ENCODE data around the gene PCSK2. TPM values are rescaled to one million over a fixed set of nuclear protein-coding genes. Genes with fewer than 3 reads are reported as not detected.

PCSK2 gene, protein sequence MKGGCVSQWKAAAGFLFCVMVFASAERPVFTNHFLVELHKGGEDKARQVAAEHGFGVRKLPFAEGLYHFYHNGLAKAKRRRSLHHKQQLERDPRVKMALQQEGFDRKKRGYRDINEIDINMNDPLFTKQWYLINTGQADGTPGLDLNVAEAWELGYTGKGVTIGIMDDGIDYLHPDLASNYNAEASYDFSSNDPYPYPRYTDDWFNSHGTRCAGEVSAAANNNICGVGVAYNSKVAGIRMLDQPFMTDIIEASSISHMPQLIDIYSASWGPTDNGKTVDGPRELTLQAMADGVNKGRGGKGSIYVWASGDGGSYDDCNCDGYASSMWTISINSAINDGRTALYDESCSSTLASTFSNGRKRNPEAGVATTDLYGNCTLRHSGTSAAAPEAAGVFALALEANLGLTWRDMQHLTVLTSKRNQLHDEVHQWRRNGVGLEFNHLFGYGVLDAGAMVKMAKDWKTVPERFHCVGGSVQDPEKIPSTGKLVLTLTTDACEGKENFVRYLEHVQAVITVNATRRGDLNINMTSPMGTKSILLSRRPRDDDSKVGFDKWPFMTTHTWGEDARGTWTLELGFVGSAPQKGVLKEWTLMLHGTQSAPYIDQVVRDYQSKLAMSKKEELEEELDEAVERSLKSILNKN
- total RNA-seq, result 0.15 TPM in 1 of 2 replicates, not detected in the other

DNA sequence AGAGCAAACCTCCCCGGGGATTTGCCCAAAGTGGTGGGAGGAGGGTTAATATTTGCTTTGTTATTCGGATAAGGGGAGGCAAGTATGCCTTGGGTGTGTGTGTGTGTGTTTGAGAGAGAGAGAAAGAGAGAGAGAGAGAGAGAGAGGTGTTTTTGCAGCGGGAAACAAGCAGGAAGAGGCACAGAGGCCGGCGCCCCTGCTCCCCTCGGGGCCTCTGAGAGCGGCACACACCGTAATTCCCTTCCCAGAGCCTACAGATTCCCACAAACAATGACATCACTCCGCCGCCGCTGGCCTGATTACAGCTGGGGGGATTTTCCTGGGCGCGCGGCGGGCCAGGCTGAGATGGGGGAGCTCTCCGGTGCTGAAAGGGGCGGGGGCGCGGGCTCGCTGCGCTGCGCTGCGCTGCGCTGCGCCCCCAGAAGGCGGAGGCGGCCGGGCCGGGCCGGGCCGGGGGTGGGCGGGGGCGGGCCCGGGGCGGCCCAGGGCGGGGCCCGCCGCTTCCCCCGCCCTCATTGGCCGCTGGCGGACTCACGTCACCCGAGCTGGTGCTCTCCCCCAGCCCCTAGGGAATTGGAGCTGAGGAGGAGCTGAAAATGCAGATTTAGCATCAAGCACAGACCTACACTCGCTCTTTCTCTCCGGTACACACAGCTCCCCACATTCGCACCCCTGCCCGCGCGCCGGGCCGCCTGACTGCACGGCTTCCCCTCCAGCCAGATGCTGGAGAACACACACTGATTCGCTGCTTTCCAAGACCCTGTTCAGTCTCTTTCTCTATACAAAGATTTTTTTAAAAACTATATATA, at the start of gene PCSK2:
Gene PCSK2, plus strand, starts transcription at position 631 of the 809 bp plus-strand sequence. CDS start 266 bp downstream, outside the sequence.
- peak; percentile 38 for DNase-seq (ENCODE audit: low read depth)

DNA sequence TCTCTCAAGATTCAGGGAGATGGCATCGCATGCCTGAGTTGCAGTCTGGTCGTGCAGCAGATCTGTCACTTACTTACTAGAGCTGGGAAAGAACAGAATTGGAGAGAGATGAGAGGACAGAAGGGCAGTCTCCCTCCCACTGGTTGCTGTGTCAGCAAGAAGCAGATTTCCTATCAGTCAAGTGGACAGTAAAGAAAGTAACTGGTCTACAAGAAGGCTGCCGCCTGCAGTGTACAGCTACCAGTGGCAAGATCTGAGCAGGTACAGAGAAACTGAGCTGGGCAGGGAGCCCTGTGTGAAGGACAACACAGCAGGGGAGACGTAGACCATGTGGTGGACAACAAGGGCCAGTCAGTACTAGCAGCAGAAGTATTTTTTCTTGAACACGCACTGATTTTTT, 49.5 kb upstream of the PCSK2 start:
- DNase-seq (ENCODE audit: low read depth), result no peak

DNA sequence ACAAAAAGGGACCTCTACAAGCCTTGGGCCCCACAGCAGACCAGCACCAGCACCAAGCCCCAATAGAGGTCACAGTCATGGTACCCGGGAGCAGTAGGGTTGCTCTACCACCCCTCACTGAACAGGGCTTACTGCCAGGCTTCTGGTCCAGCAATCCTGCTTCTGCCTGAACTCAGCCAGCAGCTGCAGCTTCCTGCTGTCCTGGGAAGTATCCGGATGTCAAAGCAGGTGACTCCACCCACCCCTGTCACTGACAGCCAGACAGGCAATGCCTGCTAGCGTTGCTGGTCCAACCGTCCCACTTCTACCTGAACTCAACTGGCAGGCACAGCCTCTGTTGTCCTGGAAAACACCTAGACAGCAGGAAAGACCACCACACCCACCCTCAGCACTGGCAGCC, 47.0 kb upstream of the PCSK2 start:
- DNase-seq (ENCODE audit: low read depth), result no peak

DNA sequence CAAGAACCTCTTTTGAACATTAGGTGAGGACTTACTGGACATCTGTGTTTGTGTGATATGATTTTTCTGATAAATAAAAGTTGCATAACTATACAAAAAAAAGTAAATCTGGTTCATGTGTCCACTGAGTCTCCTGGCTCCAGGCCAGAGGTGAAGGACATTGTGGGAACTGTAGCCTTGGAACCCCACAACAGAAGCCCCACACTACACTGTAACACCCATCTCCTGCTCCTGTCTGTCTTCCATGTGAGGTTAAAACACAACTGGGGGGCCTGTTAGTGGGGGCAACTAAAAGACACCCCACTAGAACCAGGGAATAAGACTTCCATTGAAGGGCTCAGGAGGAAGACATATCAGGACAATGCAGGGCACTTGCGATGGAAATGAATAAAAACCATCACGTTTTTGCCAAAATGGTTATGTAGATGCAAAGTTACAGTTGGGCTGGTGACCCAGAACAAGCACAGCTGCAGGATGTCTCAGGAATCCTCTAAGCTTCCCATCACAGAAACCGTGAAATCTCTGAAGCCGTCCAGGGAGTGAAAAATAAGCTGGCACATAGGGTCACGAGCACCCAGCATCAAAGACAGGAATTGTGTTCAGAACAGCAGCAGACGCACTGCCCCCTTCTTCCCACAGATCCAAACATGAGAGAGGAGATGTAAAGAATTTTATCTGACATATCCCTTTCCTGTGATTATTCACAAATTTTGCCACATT, 36.7 kb upstream of the PCSK2 start:
- DNase-seq (ENCODE audit: low read depth), result no peak

DNA sequence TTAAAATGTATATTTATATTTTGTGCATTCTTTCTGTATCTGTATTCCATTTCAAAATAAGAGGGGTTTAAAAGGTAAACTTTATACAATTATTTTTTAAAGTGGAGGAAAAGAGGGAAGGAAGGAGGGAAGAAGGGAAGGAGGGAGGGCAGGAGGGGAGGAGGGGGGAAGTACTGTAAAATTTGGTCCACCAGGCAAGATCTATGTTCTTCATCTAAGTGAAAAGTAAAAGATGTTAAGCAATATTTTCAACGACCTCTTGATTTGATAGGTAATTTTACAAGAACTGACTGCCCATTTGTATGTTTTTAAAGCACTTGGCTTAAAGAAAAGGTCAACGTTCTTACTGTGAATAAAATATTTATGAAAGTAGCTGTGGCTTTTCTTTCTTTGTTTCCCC, 29.8 kb upstream of the PCSK2 start:
- no peak for DNase-seq (ENCODE audit: low read depth)

DNA sequence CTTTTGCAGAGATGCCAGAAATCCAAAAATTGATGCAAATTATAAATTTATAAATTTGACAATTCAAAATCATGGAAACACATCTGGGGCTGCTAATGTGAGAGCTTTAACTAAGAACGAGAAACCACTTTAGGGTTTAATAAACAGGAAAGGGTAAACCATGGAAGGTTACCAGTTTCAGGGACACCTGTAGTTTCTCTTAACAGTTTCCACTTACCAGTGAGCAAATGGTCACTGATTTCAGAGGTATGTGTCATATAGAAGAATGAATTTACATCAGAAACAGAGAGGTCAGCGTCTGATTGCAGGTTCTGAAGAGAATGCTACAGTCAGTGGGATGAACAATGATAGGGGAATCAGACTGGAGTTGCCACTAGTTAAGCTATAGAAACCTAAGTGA, 24.8 kb upstream of the PCSK2 start:
- no peak for DNase-seq (ENCODE audit: low read depth)

DNA sequence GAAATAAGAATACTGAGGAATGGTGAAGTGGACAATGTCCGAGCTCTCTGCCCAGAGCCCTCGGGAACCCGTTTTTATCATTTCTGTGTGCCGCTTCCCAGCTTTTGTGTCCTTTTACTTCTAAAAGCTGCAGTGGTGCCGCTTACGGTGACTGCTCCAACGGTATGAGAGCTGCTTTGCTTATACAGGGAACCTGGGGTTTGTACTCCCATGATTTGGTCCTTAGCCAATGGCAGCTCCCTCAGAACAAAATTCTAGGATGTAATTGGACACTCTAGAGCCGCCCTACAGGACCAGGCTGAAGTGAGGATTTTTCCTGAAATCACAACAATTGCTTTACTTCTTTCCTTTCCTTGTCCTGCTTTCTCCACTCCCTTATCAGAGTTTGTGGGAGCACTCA, 24.2 kb upstream of the PCSK2 start:
- DNase-seq (ENCODE audit: low read depth), result peak; percentile 20

DNA sequence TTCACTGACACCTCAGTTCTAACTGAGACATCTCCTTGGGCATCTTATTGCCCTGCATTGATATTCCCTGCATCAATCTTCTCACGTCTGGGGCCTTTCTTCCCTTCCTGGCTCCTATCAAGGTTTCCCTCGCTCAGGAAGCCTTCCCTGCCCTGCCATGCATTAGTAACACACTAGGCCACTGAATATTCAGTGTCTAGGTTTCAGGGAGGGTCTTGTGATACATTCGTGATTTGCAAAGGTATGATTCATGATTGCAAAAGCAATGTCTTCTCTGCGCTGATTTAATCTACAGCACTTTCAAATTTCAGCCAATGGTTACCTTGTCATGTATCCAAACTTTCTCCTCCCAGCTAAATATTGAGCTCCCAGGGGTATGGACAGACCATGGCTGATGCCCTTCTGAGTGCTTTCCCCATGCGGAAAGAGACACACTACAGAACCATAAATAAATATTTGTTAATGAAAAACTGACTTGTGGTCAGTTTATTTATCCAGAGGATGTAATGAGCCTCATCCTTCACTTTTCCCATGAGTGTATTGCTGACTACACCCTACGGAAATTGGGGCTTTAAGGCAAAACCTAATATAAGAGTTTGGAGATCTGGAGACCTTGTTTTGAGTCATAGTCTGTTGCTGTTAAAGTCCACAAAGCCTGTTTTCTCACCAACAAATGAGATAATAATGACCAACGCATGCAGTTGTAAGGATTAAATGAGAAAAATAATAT, 21.6 kb upstream of the PCSK2 start:
- DNase-seq (ENCODE audit: low read depth), result no peak

DNA sequence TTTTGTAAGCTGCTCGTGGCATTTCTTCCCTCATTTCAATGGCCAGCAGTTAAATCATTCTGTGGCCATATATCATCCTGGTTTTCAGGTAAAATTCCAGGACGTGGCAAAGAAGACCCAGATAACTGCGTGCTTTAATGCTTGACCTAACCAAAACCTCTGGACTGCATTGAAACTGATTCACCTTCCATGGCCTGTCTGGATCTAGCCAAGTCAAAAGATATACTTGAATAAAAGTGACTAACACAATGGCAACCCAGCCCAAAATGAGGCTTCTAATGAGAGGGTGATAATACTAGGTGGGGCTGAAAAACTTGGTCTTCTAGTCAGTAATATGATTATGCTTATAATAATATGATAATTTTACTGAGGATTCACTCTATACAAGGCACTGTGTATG, 16.5 kb upstream of the PCSK2 start:
- no peak for DNase-seq (ENCODE audit: low read depth)

DNA sequence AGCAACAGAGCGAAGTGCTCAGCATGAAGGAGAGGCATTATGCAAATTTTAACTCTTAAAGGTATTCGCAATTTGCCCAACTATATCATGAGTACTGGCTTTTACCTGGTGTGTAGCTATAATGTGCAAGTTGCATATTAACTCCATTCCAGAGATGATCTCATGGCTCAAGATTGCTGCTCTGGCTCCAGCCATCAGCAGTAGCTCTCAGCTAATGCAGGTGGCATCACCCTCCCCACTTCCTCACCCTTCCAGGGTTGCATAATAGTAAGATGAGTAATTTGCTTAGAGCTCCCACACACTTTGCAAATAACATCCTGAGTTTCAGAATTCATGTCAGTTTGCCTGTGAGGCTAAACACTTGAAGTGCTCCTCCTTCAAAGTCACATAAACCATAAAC, 15.9 kb upstream of the PCSK2 start:
- peak; percentile 84 for DNase-seq (ENCODE audit: low read depth)

DNA sequence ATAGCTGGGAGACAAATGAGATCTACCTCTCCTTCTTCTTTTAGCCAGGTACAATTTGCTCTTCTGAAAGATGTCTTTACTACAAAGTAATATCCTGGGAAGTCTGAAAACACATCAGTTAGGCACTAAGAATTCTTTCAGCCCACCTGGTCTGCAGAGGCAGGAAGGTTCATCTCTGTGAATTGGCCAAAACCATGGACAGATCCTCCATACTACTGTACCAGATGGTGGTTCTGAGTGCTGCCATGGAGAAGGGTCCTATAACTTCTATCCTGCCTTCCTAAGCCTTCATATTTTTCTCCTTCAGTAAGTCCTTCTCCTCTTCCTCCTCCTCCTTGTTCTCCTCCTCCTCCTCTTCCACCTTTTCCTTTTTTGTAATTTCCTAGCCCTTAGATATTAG, 11.7 kb upstream of the PCSK2 start:
- no peak for DNase-seq (ENCODE audit: low read depth)

DNA sequence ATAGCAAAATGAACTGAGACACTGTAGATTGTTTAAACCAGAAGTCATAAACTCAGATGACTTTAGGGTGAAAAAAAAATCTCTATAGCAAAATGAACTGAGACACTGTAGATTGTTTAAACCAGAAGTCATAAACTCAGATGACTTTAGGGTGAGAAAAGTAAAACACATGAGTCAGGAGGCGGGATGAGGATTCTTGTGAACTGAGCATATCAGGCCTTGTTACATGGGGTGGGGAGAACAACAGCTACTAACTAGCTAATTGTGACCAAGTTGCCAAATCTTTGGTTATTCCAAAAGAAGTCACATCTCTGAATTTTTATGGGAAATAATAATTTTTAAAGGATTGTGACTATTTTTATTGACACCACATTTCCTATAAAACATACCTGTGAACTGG, 7.0 kb upstream of the PCSK2 start:
- peak; percentile 16 for DNase-seq (ENCODE audit: low read depth)

DNA sequence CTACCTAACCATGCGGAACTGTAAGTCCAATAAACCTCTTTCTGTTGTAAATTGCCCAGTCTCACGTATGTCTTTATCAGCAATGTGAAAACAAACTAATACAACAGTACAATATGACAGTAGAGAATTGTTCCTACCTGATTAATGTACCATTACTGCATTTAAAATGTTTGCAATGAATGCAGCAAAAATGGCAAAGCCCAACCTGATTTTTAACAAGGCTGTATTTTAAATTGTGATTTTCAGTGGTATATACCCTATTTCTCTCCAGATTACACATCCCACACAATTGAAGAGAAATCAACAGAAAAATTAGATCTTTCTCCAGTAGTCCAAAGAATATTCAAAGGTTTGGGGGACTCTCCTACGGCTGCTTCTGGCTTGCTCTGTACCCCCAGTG, 3.3 kb upstream of the PCSK2 start:
- peak; percentile 1 for DNase-seq (ENCODE audit: low read depth)

DNA sequence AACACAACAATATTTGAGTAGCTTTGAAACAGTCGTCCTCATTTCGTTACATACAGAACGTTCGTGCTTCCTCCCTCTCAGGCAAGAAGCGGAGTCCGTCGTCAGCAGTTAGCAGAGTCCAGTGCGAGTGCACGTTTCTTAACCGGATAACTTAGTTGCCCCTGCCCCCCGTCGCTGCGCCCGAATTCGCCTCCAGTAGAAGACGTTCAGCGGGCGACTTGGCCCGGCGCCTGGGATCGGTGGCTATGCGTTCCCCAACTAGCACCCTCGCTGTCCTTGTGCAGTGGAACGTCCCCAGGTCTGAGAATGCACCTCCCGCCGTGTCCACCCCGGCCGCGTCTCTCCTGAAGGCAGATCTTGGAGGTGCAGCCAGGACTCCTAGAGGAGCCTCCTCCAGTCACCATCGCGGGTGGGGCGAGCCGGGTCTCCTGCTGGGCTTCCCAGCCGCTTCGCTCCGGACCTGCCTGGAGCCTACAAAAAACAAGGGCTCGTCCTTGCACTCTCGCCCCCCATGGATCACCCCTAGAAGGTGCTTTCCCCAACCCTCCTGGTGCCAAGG, 910 bp upstream of the PCSK2 start:
- no peak for DNase-seq (ENCODE audit: low read depth)

DNA sequence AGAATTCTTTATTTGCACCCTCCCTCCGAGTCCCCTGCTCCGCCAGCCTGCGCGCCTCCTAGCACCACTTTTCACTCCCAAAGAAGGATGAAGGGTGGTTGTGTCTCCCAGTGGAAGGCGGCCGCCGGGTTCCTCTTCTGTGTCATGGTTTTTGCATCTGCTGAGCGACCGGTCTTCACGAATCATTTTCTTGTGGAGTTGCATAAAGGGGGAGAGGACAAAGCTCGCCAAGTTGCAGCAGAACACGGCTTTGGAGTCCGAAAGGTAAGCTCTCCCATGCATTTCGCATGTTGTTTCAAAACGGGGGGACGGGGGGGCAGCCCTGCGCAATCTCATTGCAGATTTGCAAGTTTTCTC, 357 bp downstream of the PCSK2 start:
- DNase-seq (ENCODE audit: low read depth), result no peak

DNA sequence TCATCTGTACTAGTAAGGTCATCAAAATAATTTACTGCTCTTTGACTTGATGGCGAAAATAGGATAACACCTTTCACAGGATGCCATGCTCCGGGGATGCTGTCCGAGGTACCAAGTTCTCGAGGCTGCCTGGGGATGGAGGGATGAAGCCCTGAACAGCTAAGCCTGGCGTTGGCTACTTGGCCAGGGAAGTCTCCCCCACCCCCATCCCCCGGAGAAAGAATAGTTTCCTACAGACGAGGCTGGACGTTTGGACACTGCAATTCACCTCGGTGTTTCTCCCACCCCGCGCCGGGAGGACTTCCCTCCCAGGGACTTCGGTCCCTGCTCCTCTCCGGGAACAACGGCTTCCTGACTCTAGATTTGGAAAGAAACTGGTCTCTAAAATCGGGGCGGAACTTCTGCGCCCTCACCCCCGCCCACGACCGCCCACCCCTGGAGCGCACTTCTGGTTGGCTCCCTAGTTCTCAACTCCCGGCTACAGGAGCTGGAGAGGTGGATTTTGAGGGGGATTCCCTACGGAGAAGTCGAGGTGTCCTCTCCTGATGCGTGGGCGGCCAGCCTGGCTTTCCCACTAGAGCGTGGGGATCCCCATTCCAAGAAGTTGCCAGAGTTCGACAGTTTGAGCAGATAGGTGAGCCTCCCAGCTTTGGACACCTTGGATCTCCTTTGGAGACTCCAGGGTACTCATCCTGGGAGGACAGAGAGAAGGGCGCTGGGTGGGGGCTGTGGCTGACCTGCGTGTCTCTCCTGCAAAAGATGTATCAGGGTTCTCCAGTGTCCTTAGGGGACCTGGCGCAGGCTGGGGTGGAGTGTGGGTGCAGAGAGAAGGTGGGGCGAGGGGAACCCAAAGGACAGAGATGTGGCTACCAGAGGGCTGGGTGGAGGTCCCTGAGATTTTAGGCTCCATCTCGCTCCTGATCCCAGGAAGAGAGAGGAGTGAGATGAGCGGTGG, 1.1 kb downstream of the PCSK2 start:
- DNase-seq (ENCODE audit: low read depth), result peak; percentile 12

DNA sequence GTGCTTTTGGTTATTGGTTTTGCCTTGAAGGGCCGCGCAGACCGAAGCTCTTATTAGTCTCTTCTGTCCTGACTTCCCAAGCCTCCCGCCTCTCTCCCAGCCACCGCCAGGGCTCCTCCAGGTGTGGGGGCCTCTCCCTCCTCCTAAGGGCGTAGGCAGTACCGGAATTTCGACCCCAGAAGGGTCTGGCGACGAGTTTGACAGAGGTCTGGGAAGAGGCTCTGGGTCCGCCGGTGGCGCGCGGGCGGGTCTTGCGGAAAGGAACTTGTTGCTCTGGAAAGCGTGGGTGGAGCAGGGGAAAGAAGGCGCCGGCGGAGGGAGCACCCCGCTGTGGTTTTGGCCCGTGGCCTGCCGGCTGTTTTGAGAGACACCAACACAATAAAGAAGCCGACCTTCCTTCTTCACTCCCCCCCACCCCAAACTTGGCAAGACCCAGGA, 1.8 kb downstream of the PCSK2 start:
- DNase-seq (ENCODE audit: low read depth), result no peak

DNA sequence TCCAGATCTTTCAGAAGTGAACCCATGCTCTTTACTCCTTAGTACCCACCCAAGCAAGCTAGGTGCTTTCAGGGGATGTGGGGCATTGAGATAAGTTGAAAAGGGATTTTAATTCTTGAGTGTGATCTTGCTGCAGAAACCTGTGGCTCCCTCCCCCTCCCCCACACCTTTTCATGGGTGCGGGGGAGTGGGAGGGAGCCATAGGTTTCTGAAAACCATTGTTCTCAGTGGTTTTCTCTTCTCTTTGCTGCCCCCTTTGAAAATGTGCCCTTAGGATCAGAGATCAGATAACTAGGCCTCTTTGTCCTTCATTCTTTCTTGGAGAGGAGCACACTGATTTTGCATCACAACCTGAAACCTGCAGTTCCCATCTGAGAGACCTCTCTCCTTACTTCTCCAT, 2.4 kb downstream of the PCSK2 start:
- DNase-seq (ENCODE audit: low read depth), result no peak

DNA sequence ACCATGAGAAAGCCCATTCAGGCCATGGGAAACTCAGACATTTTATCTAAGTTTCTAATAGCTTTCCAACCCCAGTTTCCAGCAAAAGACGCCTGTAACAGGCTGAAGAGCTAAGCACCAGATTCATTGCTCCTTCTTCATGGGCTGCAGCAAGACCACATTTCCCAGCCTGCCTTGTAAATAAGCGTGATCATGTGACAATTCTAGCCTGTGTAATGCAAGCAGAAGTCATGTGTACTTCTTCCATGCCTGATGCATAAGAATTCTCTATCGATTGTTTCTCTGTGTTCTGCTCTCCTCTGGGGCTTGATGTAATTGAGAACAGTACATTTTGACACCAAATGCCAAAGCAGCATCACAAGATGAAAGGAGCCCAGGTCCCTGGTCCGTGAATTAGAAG, 6.8 kb downstream of the PCSK2 start:
- no peak for DNase-seq (ENCODE audit: low read depth)

DNA sequence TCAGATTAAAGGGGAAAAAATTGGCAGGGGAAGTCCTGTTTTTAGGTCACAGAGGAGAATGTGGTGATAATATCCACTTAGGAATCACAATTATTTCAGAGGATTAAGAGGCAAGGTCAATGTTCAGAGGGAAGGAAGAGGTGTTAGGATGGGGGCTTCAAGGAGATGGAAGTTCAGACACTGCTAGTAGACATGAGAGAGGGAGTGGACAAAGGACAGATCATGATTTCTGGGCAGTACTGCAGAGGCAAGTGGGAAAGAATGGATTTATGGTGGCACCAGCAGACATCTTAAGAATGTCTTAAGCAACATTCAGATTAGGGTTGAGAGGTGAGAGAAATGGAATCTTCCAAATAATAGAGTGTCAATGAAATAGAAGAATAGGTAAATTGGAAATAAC, 9.9 kb downstream of the PCSK2 start:
- no peak for DNase-seq (ENCODE audit: low read depth)

Measured in renal cortical epithelial cell (primary cell).